Smooth muscle cell of the pulmonary artery (primary cell): Measurements from ENCODE around the gene NT5M. TPM values are rescaled to one million over a fixed set of nuclear protein-coding genes. Genes with fewer than 3 reads are reported as not detected.

Source experiments
- total RNA-seq: library from RNA; depleted of rRNA; stranded (reverse); fragments of >200 nt; gene quantifications from 2 replicates; pipeline ENCODE4 v1.2.3, GENCODE V29; 2014

NT5M gene
- 0.86 and 1.3 TPM in 2 replicates for total RNA-seq

DNA sequence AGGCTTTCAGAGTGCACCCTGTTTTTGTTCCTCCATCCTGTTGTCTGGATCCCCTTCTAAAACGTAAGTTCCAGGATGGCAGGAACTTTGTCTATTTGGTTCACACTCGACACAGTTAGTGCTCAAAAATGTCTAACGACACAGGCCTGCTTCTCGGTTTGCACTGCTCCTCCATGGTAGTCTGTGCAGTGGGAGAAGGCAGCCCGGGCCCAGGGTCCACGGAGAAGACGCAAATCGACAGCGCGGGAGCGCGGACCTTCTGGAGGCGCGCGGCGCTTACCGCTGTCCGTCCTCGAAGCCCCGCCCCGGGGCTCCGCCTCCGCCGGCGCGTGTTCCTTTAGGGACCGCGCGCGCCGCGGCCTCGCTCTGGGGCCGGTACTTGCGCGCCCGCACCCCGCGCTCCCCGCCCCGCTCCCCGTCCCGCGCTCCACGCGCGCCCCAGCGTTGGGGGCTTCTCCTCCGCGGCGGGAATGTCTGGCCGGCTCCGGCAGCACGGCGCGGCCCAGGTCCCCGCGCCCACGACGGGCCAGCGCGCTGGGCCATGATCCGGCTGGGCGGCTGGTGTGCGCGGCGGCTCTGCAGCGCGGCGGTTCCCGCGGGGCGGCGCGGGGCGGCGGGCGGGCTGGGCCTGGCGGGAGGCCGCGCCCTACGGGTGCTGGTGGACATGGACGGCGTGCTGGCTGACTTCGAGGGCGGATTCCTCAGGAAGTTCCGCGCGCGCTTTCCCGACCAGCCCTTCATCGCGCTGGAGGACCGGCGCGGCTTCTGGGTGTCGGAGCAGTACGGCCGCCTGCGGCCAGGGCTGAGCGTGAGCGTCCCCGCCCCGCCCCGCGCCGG is at the start of gene NT5M:
Gene NT5M, plus strand, starts transcription at position 364 of the 837 bp plus-strand sequence. Its CDS starts 178 bp downstream, at position 542.

GRCh38 chr17:17280613-17281549 is 22.3 kb upstream of the NT5M start, which contains the start of gene COPS3:
COPS3 (minus strand) TSS chr17:17281246; CDS start chr17:17281186, 60 bp downstream.

Other genes with a start within 250 kb of the NT5M start
- gene PLD6, start 97.0 kb upstream of the NT5M start, total RNA-seq = 2.4 and 5.4 TPM in 2 replicates
- gene FLCN, start 66.2 kb upstream of the NT5M start, total RNA-seq = 66.1 and 76.5 TPM in 2 replicates
- 53.7 and 62.4 TPM in 2 replicates for gene COPS3, start 22.1 kb upstream of the NT5M start, total RNA-seq
- 8.7 and 9.4 TPM in 2 replicates for gene MED9, start 173.6 kb downstream of the NT5M start, total RNA-seq
- 0.53 and 2.3 TPM in 2 replicates for gene RASD1, start 193.0 kb downstream of the NT5M start, total RNA-seq